Central memory CD8-positive, alpha-beta T cell (primary cell): Measurements from ENCODE around the gene PACS1.

Experiments used
- ATAC-seq: fragments of 150-1000 bp; cut with Tn5 transposase; replicated peaks from 2 replicates; pipeline ENCODE4 v1.10.0; 2022; ENCODE audit warnings: mild to moderate bottlenecking, moderate FRiP score, moderate number of reproducible peaks; ENCODE audit not compliant: poor library complexity, severe bottlenecking; ENCODE audit errors: extremely low read depth
- DNase-seq, 2 donors: peaks; one replicate each; pipeline ENCODE4 v3.0.0; 2021; ENCODE audit warnings: low spot score in 2 of 2
- H3K27ac Mint-ChIP-seq: one replicate; pipeline ENCODE4 v1.8.0; 2022; ENCODE audit warnings: low read depth, mild to moderate bottlenecking, moderate library complexity, mixed read lengths
- H3K27me3 Mint-ChIP-seq: one replicate; pipeline ENCODE4 v1.8.0; 2022; ENCODE audit warnings: mixed read lengths
- H3K36me3 Mint-ChIP-seq: one replicate; pipeline ENCODE4 v1.8.0; 2022; ENCODE audit warnings: mild to moderate bottlenecking, moderate library complexity, mixed read lengths; ENCODE audit not compliant: insufficient read depth
- H3K4me1 Mint-ChIP-seq: one replicate; pipeline ENCODE4 v1.8.0; 2022; ENCODE audit warnings: mixed read lengths
- H3K4me3 Mint-ChIP-seq: one replicate; pipeline ENCODE4 v1.8.0; 2022; ENCODE audit warnings: mild to moderate bottlenecking, moderate library complexity, mixed read lengths
- H3K9me3 Mint-ChIP-seq: one replicate; pipeline ENCODE4 v1.8.0; 2022; ENCODE audit warnings: mixed read lengths

Gene PACS1

DNA sequence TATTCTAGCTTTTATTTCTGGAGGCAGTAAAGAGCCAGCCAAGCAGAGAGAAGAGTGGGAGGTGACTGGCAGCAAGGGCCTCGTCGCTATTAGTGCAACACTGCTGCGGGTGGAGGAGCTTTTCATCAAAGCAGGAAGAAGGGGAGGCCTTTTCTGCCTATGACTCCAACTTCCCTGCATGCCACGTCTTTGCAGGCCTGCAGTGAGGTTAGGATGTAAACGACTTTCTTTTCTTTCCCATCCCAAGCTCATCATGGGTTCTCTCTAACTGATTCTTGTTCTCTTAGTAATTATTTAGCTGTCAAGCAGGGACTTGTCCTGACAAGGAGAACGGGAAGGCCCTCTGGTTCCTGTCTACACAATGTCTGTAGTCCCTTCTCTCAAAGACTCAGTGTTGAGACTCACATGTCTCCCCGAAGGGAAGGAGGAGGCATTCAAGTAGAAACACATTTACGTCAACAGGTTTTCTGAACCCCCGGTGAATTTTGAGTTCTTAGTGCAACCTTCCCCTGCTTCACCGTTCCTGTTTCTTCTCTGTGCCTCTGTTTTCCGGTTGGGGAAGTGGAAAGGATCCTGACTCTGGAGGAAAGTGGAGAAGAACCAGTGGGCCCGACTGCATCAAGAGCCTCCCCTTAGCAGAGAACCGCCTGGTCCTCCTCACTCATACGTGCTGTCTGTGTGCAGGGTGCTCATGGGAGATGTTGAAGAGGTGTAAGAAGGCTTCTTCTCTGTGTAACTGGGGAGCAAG lies 56.9 kb downstream of the PACS1 start:
- Mint-ChIP-seq H3K4me3 (peak overlapping the region; percentile 71), H3K4me1 (peaks cover 68% of the 10 kb centered on the region), H3K36me3 (peaks cover 3% of the 10 kb centered on the region), H3K9me3 (no peaks in the 10 kb centered on the region), H3K27ac (peak overlapping the region; percentile 93), H3K27me3 (no peaks in the 10 kb centered on the region)
- DNase-seq (peak; percentile 25 to 28), ATAC-seq (peak; percentile 95)

- Mint-ChIP-seq H3K4me1 (peaks cover 62% of the 10 kb centered on the region), H3K4me3 (no peak overlapping the region), H3K36me3 (peaks cover 3% of the 10 kb centered on the region), H3K27ac (no peak overlapping the region), H3K9me3 (no peaks in the 10 kb centered on the region), H3K27me3 (no peaks in the 10 kb centered on the region)
- ATAC-seq (no peak), DNase-seq (no peak)
Measured at GRCh38 chr11:66130978-66131377, 60.9 kb downstream of the PACS1 start.

- Mint-ChIP-seq H3K27me3 (no peaks in the 10 kb centered on the region), H3K4me1 (peaks cover 60% of the 10 kb centered on the region), H3K27ac (peak overlapping the region; percentile 60), H3K4me3 (no peak overlapping the region), H3K9me3 (no peaks in the 10 kb centered on the region), H3K36me3 (peaks cover 4% of the 10 kb centered on the region)
- DNase-seq (no peak), ATAC-seq (no peak)
Measured at GRCh38 chr11:66131937-66132632, 62.0 kb downstream of the PACS1 start.

DNA sequence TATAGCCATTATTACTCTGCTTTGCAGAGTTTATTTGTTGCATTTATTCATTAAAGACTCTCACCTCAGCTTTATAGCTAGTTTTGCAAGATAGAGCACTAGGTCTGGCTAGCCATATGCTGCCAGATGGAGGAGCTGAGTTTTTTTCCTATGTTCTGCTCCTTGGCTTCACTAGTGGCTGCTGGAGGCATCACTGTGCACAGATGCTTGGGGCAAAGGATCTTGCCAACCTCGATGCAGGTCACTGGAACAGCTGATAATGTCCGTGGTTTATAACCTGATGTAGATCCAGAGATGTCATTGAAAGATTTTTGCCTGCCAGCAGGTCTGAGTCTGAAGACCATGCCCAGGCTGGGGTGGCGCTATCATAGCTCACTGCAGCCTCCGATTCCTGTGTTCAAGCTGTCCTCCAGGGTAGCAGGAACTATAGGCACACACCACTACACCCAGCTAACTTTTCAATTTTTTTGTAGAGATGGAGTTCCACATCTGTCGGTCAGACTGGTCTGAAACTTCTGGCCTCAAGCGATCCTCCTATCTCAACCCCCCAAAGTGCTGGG lies 63.2 kb downstream of the PACS1 start:
- H3K4me1 Mint-ChIP-seq, result peaks cover 50% of the 10 kb centered on the region
- H3K9me3 Mint-ChIP-seq, result no peaks in the 10 kb centered on the region
- no peaks in the 10 kb centered on the region for H3K27me3 Mint-ChIP-seq
- H3K36me3 Mint-ChIP-seq, result peaks cover 4% of the 10 kb centered on the region
- H3K27ac Mint-ChIP-seq, result no peak overlapping the region
- no peak for ATAC-seq
- DNase-seq, result no peak
- H3K4me3 Mint-ChIP-seq, result no peak overlapping the region

- Mint-ChIP-seq H3K9me3 (no peaks in the 10 kb centered on the region), H3K36me3 (peaks cover 4% of the 10 kb centered on the region), H3K27ac (peak overlapping the region; percentile 69), H3K27me3 (no peaks in the 10 kb centered on the region), H3K4me3 (no peak overlapping the region), H3K4me1 (peaks cover 40% of the 10 kb centered on the region)
- DNase-seq (no peak), ATAC-seq (no peak)
Measured at GRCh38 chr11:66136752-66137123, 66.7 kb downstream of the PACS1 start.

DNA sequence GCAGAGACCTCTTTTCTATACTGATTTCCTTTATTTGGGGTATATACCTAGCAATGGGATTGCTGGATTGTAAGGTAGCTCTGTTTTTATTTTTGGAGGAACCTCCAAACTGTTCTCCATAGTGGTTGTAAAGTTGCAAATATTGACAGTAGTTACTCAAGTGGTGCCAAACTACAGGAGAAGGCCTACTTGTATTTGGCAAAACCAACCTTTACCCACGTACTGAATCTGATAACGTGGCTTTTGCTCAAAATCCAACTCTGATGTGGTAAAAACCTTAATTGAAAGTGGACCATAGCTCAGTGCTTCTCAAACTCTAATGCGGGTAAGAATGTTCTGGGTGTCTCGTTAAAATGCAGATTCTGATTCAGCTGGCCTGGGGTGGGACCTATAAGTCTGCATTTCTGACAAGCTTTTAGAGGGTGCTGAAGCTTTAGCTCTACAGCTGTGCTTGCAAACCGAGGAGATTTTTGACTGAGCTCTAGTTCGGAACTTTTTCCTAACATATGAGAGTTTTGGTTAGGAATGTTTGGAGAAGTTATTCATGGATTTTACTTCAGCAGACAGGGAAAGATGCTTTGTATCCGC lies 69.8 kb downstream of the PACS1 start:
- DNase-seq (no peak), ATAC-seq (no peak)
- no peak overlapping the region for H3K27ac Mint-ChIP-seq
- H3K27me3 Mint-ChIP-seq, result no peaks in the 10 kb centered on the region
- H3K4me1 Mint-ChIP-seq, result peaks cover 30% of the 10 kb centered on the region
- no peaks in the 10 kb centered on the region for H3K9me3 Mint-ChIP-seq
- H3K36me3 Mint-ChIP-seq, result peaks cover 6% of the 10 kb centered on the region
- H3K4me3 Mint-ChIP-seq, result no peak overlapping the region

- no peaks in the 10 kb centered on the region for H3K9me3 Mint-ChIP-seq
- ATAC-seq, result no peak
- H3K36me3 Mint-ChIP-seq, result peaks cover 5% of the 10 kb centered on the region
- peaks cover 36% of the 10 kb centered on the region for H3K4me1 Mint-ChIP-seq
- H3K27ac Mint-ChIP-seq, result no peak overlapping the region
- no peak for DNase-seq
- no peak overlapping the region for H3K4me3 Mint-ChIP-seq
- H3K27me3 Mint-ChIP-seq, result no peaks in the 10 kb centered on the region
Measured at GRCh38 chr11:66142370-66143263, 72.5 kb downstream of the PACS1 start.

- Mint-ChIP-seq H3K27ac (no peak overlapping the region), H3K4me1 (peaks cover 36% of the 10 kb centered on the region), H3K9me3 (no peaks in the 10 kb centered on the region), H3K36me3 (peaks cover 5% of the 10 kb centered on the region), H3K27me3 (no peaks in the 10 kb centered on the region), H3K4me3 (no peak overlapping the region)
- ATAC-seq, result no peak
- no peak for DNase-seq
Measured at GRCh38 chr11:66143264-66143566, 73.1 kb downstream of the PACS1 start.

GRCh38 chr11:66143996-66144678 lies 74.1 kb downstream of the PACS1 start:
- Mint-ChIP-seq H3K36me3 (peaks cover 3% of the 10 kb centered on the region), H3K9me3 (no peaks in the 10 kb centered on the region), H3K27me3 (no peaks in the 10 kb centered on the region), H3K4me1 (peaks cover 36% of the 10 kb centered on the region), H3K4me3 (no peak overlapping the region), H3K27ac (no peak overlapping the region)
- ATAC-seq (no peak), DNase-seq (no peak)

- Mint-ChIP-seq H3K36me3 (peaks cover 3% of the 10 kb centered on the region), H3K9me3 (no peaks in the 10 kb centered on the region), H3K4me3 (no peak overlapping the region), H3K4me1 (peaks cover 29% of the 10 kb centered on the region), H3K27me3 (no peaks in the 10 kb centered on the region), H3K27ac (no peak overlapping the region)
- no peak for ATAC-seq
- DNase-seq, result no peak
Measured at GRCh38 chr11:66146074-66146473, 76.0 kb downstream of the PACS1 start.

GRCh38 chr11:66146940-66147339 lies 76.9 kb downstream of the PACS1 start:
- H3K27ac Mint-ChIP-seq, result no peak overlapping the region
- H3K4me1 Mint-ChIP-seq, result peaks cover 35% of the 10 kb centered on the region
- H3K36me3 Mint-ChIP-seq, result peaks cover 3% of the 10 kb centered on the region
- ATAC-seq (no peak), DNase-seq (no peak)
- H3K27me3 Mint-ChIP-seq, result no peaks in the 10 kb centered on the region
- no peaks in the 10 kb centered on the region for H3K9me3 Mint-ChIP-seq
- H3K4me3 Mint-ChIP-seq, result no peak overlapping the region

DNA sequence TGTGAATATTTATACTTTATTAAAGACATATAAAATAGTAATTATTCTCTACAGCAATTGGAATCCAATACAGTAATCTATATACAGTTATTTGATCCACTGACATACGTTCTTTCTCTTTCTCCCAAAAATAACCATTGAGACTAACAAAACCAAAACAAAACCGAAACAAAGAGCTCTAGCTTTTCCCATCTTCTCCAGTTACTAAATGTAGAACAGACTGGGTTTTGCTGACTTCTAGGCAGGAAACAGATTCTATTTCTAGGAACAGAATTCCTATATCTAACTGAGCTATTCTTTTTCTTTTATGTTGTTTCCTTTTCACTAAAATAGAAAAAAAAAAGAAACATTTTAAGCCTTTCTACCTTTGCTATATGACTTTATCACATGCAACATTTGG lies 80.1 kb downstream of the PACS1 start:
- H3K4me1 Mint-ChIP-seq, result peaks cover 30% of the 10 kb centered on the region
- ATAC-seq, result no peak
- H3K9me3 Mint-ChIP-seq, result no peaks in the 10 kb centered on the region
- H3K4me3 Mint-ChIP-seq, result no peak overlapping the region
- no peak for DNase-seq
- peaks cover 4% of the 10 kb centered on the region for H3K36me3 Mint-ChIP-seq
- no peaks in the 10 kb centered on the region for H3K27me3 Mint-ChIP-seq
- H3K27ac Mint-ChIP-seq, result no peak overlapping the region
